GM21717 (cell line): ENCODE results near the gene PGLYRP2.

Experiments used
- ATAC-seq: cut with Tn5 transposase; IDR thresholded peaks from one replicate; pipeline ENCODE4 v1.9.1; 2021; ENCODE audit warnings: mild to moderate bottlenecking, moderate library complexity; ENCODE audit not compliant: unreplicated experiment

The PGLYRP2 gene

DNA sequence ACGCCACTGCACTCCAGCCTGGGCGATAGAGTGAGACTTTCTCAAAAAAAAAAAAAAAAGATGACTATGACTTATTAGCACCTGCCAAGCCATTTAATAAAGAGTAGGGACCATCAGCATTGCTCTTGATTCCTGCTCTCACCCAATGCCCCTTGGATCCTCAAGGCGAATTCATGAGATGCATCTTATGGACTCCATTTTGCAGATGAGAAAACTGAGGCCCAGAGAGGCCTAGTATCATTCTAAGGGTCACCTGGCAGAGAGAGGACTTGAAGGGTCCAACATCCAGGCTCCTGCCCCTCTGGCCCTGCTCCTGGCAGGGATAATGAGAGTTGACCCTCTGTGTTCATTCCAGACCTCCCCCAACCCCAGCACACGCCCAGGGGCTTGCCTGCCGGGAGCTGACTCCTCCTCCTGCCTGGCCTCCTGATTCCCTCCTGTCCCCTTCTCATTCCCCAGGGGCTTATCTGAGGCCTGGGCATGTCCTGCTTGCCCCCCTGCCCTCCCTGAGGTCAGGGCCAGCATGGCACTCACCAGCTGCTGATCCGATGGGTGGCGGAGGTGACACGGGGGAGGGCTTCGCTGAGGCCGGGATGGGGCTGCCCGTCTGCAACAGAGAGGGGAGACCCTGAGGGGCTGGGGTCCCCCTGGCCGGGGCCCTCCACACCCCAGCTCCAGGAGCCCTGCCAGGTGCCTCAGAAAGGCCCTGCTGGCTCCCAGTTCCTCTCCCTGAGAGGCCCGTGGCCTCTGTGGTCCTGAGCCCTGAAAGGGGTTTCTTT, 37.0 kb downstream of the PGLYRP2 start:
- ATAC-seq, result no peak

- ATAC-seq, result no peak
These were observed 38.0 kb downstream of the PGLYRP2 start for GRCh38 chr19:15441317-15441716.

GRCh38 chr19:15439821-15440641, 39.3 kb downstream of the PGLYRP2 start:
- no peak for ATAC-seq

GRCh38 chr19:15439078-15439799, 40.1 kb downstream of the PGLYRP2 start:
- no peak for ATAC-seq

- ATAC-seq, result no peak
These were observed 40.7 kb downstream of the PGLYRP2 start for GRCh38 chr19:15438577-15438976.

DNA sequence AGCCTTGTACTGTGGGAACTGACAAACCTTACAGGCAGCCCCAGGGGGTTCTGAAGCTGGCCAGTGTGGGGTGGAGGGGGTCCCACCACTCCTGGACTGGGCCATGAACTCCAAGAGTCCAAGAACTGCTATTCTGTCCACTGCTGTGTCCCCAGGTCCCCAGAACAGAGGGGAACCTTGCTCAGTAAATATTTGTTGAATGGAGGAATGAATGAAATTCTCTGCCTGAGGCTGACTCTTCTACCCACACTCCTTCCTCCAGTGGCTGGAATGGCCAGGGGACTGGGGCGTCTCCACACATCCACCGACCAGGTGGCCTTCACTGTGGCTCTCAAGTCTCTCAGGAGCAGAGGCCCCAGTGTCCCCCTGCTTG, 41.2 kb downstream of the PGLYRP2 start:
- no peak for ATAC-seq

- no peak for ATAC-seq
These were observed 41.8 kb downstream of the PGLYRP2 start for GRCh38 chr19:15437355-15438123.

DNA sequence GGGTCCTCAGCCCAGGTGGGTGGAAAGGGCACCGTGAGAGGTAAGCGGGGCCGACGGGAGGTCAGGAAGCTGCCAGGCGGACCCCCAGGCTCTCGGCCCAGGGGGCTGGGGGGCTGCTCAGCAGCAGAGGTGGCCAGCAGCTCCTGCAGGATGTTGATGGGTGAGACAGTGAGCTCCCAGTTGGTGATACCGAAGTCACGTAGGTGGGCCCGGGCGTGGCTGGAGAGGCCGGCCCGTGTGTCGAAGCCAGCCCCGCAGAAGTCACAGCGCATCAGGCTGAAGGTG, 42.5 kb downstream of the PGLYRP2 start:
- ATAC-seq, result no peak

DNA sequence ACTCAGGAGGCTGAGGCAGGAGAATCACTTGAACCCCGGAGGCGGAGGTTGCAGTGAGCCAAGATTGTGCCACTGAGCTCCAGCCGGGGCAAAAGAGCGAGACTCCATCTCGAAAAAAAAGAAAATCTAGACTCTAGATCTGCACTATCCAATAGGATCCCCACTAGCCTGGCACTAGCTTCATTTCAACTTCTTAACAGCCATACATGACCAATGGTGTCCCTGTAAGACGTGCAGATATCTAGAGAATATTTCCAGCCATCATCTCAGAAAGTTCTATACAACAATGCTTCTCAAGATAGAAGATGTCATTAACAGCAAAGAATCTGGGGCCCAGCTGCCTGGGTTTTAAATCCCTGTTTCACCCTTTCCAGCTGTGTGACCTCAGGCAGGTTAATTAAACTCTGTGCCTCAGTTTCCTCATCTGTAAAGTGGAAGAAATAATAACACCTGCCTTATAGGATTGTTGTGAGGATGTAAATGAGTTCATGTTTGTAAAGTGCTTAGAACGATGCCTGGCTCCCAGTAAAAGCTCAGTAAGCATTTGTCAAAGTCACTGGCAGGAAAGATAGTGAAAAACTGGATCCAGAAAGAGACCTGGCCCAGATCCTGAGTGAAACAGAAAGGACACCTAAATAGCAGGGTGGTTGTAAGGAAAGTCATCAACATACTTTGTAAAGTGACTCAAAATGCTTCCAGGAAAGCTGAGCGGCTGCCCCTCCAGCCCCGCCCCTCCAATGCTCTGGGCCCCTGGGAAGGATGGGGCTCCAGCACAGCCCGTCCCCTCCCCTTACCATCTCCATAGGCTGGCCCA, 43.1 kb downstream of the PGLYRP2 start:
- no peak for ATAC-seq

GRCh38 chr19:15433519-15434069, 45.7 kb downstream of the PGLYRP2 start:
- ATAC-seq, result no peak

- ATAC-seq, result peak; percentile 44
These were observed 46.4 kb downstream of the PGLYRP2 start for GRCh38 chr19:15432629-15433518.

DNA sequence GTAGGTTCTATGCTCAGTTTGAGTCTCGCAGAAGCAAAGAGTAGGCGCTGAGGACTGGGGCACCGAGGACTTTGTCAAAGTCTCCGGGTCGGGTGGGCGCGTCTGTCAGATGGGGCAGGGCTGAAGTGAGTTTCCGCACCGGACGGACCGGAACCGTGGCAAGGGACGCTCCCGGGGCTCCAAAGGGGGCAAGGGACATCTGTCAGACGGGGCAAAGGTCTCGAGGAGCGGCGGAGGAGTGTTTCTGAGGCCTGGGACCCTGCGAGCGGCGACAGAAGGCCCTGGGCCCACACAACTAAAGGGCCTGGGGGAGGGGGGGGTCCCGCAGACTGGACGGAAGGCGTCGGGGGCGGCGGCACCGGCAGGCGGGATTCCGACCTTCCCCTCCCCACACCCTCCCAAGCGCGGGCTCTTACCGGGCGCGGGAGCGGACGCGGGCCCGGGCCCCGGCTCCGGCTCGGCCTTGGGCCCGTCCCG, 47.2 kb downstream of the PGLYRP2 start:
- ATAC-seq, result no peak

GRCh38 chr19:15431396-15432017, 47.8 kb downstream of the PGLYRP2 start:
- ATAC-seq, result no peak

DNA sequence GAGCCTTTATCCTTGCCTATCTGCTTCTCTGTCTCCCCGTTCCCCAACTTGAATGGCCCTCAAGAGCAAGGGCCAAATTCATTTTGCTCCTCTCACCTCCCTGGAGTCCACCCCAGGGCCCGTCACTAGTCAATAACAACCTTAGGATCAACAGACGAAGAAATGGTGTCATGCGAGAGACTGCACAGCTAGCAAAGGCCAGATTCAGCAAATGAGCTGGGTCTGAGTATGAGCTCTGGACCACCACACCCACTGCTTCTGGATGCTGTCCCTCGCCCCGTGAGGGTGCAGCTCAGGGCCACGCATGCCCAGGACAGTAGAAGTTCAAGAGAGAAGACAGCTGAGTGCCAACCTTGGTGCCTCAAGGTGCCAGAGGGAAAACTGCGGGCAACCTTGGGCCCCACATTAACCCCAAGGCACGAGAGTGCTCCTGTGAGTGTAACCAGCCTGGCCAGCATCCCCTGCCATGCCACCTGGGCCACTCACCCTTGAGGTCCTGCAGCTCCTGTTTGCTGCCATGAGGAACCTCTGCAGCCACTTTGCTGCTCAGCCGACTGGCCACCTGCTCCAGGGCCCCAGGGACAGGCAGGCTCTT, 48.7 kb downstream of the PGLYRP2 start:
- no peak for ATAC-seq

- ATAC-seq, result no peak
These were observed 49.4 kb downstream of the PGLYRP2 start for GRCh38 chr19:15429825-15430467.

GRCh38 chr19:15428956-15429824, 50.1 kb downstream of the PGLYRP2 start:
- ATAC-seq, result no peak
